Panc1 (cell line): ENCODE measurements around the gene RPL35. TPM values are rescaled to one million over a fixed set of nuclear protein-coding genes. Genes with fewer than 3 reads are reported as not detected.
A peak's percentile ranks its signal among the peaks of the same experiment; 100 is the strongest.

Experiments used
- ATAC-seq: fragments of 200-7000 bp; cut with Tn5 transposase; 2 replicates; pipeline ENCODE4 v1.9.1; 2020; ENCODE audit warnings: mild to moderate bottlenecking, moderate library complexity
- BruUV-seq: library from RNA; stranded (reverse); fragments of 400-500 nt; replicated peaks from 2 replicates; lab custom pipeline; 2021; lab: Mats Ljungman, UMichigan
- CTCF ChIA-PET: fragments of 300-600 bp; sonication (Branson Sonifier 250); formaldehyde crosslinking; loops from one replicate; lab custom pipeline; 2022; ENCODE audit warnings: antibody characterized with exemption; lab: Charles Lee
- POLR2A ChIA-PET: fragments of 300-600 bp; sonication (Branson Sonifier 250); formaldehyde crosslinking; loops from one replicate; lab custom pipeline; 2022; ENCODE audit warnings: antibody characterized with exemption; lab: Charles Lee
- DNase-seq: peaks from one replicate; pipeline ENCODE4 v3.0.0-alpha.2; 2010; ENCODE audit warnings: low read depth, low spot score
- H3K27ac ChIP-seq: 2 replicates; pipeline ENCODE4 v1.5.1; 2011; ENCODE audit warnings: mild to moderate bottlenecking, low read length, inconsistent platforms
- H3K27me3 ChIP-seq: fragments of 200-500 bp; sonication (Bioruptor generic); 2 replicates; pipeline ENCODE4 v1.6.0; 2014; ENCODE audit warnings: low read length, inconsistent platforms; ENCODE audit not compliant: control insufficient read depth, insufficient read depth
- H3K36me3 ChIP-seq: fragments of 200-500 bp; sonication (Bioruptor generic); 2 replicates; pipeline ENCODE4 v1.5.1; 2014; ENCODE audit warnings: inconsistent platforms, mild to moderate bottlenecking, low read length, moderate library complexity; ENCODE audit not compliant: control insufficient read depth, insufficient read depth
- H3K4me1 ChIP-seq: 2 replicates; pipeline ENCODE4 v1.5.1; 2011; ENCODE audit warnings: inconsistent platforms, mild to moderate bottlenecking, low read length, moderate library complexity; ENCODE audit not compliant: control insufficient read depth, insufficient read depth
- H3K4me3 ChIP-seq, 2 experiments: 2 replicates each; pipeline ENCODE4 v1.5.1; 2011 to 2012; ENCODE audit warnings: low read depth in 2 of 2, low read length in 2 of 2, mild to moderate bottlenecking in 2 of 2, inconsistent platforms in 1 of 2, moderate library complexity in 1 of 2
- H3K9me3 ChIP-seq: fragments of 200-500 bp; sonication (Bioruptor generic); 2 replicates; pipeline ENCODE4 v1.5.1; 2014; ENCODE audit warnings: low read depth, mild to moderate bottlenecking, inconsistent platforms, low read length, moderate library complexity; ENCODE audit not compliant: control insufficient read depth, insufficient read depth
- CTCF ChIP-seq: fragments of 450-650 bp; IDR thresholded peaks from 2 replicates; pipeline ENCODE4 v1.5.1; 2017; ENCODE audit warnings: mild to moderate bottlenecking
- POLR2AphosphoS5 ChIP-seq: IDR thresholded peaks from 2 replicates; pipeline ENCODE4 v1.6.1; 2012; ENCODE audit warnings: mild to moderate bottlenecking, low read depth, low read length, moderate library complexity
- SIN3A ChIP-seq: IDR thresholded peaks from 2 replicates; pipeline ENCODE4 v1.6.1; 2012; ENCODE audit warnings: low read depth, mild to moderate bottlenecking, low read length, moderate library complexity, borderline replicate concordance; ENCODE audit not compliant: insufficient read depth
- TCF7L2 ChIP-seq: IDR thresholded peaks from 2 replicates; pipeline ENCODE4 v1.6.1; 2011; ENCODE audit warnings: mild to moderate bottlenecking, low read depth, low read length, inconsistent platforms
- in situ Hi-C: cut with HindIII; loops from 2 replicates; pipeline ENCODE4 v1.10.0; 2016; ENCODE audit warnings: low sequenced_read_pairs, low pct_unique_long_range_greater_than_20kb
- intact Hi-C: fragments of 100-400 bp; cut with micrococcal nuclease; formaldehyde crosslinking; loops from one replicate; pipeline ENCODE4 v1.10.0; 2022; ENCODE audit not compliant: unreplicated experiment
- total RNA-seq: library from RNA; stranded (reverse); gene quantifications from one replicate; pipeline ENCODE4 v1.2.1, GENCODE V29; 2021; ENCODE audit not compliant: unreplicated experiment
- TF ChIP-seq, protein P1 (sequence below), 2 experiments: IDR thresholded peaks; 2 replicates each; pipeline ENCODE4 v1.6.1; 2011 to 2012; ENCODE audit warnings: low read depth in 2 of 2, control low read depth in 1 of 2, low read length in 1 of 2, mild to moderate bottlenecking in 1 of 2, moderate library complexity in 1 of 2; ENCODE audit not compliant: insufficient read depth in 1 of 2

RPL35 gene
- total RNA-seq, 1 experiment from 2014 or later = 758 TPM

DNA sequence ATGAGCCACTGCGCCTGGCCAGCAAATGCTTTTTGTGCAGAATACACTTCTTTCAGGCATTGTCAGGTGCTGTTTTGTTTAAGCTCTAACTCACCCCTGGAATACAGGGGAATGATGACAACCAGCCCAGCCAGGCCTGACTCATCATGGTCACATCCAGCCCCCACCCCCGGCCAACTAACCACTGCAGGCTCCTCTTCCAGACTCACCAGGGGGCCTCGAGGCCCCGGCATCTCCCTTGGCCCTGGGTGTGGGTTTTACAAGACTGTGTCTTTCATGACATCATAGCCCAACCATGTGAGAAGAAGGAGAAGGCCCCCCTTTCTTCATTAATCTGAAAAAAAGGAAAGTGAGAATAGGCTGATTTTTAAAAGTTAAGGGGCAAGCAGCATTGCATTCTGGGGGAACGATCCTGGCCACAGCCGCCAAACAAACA is 49.3 kb downstream of the RPL35 start:
- intact Hi-C loops = no loop called here
- CTCF ChIA-PET = no interaction called here

DNA sequence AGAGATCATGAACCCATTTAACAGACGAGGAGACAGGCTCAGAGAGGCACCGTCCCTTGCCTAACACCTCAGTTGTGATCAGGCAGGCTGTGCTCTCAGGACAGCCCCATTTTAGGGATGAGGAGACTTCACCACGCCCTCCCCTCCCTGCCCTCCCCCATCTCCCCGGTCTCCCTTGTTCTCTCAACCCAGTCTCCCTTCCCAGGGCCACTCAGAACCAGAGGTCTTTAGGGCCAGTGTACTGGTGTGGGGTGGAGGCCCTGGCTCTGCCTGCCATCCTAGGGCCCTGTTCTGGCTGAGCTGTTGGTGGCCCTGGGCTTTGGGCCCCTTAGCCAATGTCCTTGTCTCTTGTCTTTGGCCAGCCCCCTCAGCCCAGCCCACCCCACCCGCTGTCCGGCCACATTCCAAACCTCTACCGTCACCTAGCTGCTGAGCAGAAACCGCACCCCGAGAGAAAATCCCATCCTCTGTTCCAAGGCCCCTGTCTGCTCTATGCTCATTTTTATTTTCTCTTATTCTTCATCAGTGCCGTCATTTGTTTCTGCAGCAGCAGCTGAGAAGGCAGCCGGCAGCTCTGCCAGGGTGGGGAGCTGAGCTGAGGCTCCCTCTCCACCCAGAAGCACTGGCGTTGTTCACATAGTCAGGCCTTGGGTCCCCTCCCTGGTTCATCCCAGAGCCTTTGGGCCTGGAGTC is 50.9 kb downstream of the RPL35 start:
- no peaks in the 10 kb centered on the region for H3K9me3 ChIP-seq
- peaks cover 7% of the 10 kb centered on the region for H3K4me1 ChIP-seq
- TF ChIP-seq POLR2AphosphoS5 (no peak), TCF7L2 (no peak)
- no peaks in the 10 kb centered on the region for H3K27me3 ChIP-seq
- no peak overlapping the region for H3K4me3 ChIP-seq
- BruUV-seq = no TSS peak
- DNase-seq = no peak
- H3K27ac ChIP-seq = no peak overlapping the region
- peak; percentile 47 for ATAC-seq
- CTCF ChIA-PET = no interaction called here
- intact Hi-C loops = no loop called here
- POLR2A ChIA-PET = interaction anchor here (0.5 kb wide), 1 partner anchor 35 kb away, joined by 4 read pairs; no protein-coding TSS in a partner anchor
- no peaks in the 10 kb centered on the region; the same call in 1 of the 2 replicates for H3K36me3 ChIP-seq
- in situ Hi-C loops = no loop called here

More for the DNA sequence above, 49.3 kb downstream of the RPL35 start:
- H3K27me3 ChIP-seq = no peaks in the 10 kb centered on the region
- H3K9me3 ChIP-seq = no peaks in the 10 kb centered on the region
- ATAC-seq (peak; percentile 75; the same call in 1 of the 2 replicates), DNase-seq (no peak)
- POLR2A ChIA-PET = no interaction called here
- H3K36me3 ChIP-seq = no peaks in the 10 kb centered on the region
- TF ChIP-seq CTCF = no peak
- no peak for TF ChIP-seq TCF7L2
- TF ChIP-seq POLR2AphosphoS5 = no peak
- TF ChIP-seq, protein P1, sequence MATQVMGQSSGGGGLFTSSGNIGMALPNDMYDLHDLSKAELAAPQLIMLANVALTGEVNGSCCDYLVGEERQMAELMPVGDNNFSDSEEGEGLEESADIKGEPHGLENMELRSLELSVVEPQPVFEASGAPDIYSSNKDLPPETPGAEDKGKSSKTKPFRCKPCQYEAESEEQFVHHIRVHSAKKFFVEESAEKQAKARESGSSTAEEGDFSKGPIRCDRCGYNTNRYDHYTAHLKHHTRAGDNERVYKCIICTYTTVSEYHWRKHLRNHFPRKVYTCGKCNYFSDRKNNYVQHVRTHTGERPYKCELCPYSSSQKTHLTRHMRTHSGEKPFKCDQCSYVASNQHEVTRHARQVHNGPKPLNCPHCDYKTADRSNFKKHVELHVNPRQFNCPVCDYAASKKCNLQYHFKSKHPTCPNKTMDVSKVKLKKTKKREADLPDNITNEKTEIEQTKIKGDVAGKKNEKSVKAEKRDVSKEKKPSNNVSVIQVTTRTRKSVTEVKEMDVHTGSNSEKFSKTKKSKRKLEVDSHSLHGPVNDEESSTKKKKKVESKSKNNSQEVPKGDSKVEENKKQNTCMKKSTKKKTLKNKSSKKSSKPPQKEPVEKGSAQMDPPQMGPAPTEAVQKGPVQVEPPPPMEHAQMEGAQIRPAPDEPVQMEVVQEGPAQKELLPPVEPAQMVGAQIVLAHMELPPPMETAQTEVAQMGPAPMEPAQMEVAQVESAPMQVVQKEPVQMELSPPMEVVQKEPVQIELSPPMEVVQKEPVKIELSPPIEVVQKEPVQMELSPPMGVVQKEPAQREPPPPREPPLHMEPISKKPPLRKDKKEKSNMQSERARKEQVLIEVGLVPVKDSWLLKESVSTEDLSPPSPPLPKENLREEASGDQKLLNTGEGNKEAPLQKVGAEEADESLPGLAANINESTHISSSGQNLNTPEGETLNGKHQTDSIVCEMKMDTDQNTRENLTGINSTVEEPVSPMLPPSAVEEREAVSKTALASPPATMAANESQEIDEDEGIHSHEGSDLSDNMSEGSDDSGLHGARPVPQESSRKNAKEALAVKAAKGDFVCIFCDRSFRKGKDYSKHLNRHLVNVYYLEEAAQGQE (IDR thresholded peaks at IDR 0.05; ENCODE audit: insufficient read depth in 1 of 2, low read depth in 2 of 2, low read length in 1 of 2) = no peak
- TF ChIP-seq SIN3A = no peak
- H3K4me1 ChIP-seq = peaks cover 7% of the 10 kb centered on the region
- BruUV-seq = no TSS peak
- in situ Hi-C loops = no loop called here
- H3K27ac ChIP-seq = no peak overlapping the region
- H3K4me3 ChIP-seq = no peak overlapping the region
